WI38 (cell line): ENCODE measurements around the gene GPR18.

ENCODE experiments used
- H3K4me3 ChIP-seq: 2 replicates; pipeline ENCODE4 v1.5.1; 2011; ENCODE audit warnings: low read depth, mild to moderate bottlenecking, control low read depth, low read length
- CTCF ChIP-seq: IDR thresholded peaks from 2 replicates; pipeline ENCODE4 v1.5.1; 2012; ENCODE audit warnings: low read depth, mild to moderate bottlenecking, control low read depth, low read length

Gene GPR18

DNA sequence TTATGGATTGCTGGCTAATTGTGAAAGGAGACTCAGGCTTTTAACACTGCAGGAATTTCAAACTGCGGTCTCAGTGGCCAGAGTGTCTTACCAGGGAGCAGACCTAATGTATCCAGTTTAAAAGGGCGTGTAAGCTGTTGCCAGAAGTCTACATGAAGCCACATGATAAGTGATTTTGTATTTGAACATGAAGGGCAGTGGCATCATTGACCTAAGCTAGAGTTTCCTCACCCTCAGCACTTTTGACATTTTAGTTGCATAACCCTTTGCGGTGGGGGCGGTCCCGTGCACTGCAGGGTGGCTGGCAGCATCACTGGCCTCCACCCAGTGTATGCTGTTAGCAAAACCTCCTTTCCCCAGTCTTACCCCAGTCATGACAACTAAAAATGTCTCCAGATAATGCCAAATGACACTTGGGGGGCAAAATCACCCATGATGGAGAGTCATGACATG lies 23.7 kb upstream of the GPR18 start:
- no peak for TF ChIP-seq CTCF
- no peak overlapping the region for H3K4me3 ChIP-seq

- TF ChIP-seq CTCF: no peak
- no peak overlapping the region for H3K4me3 ChIP-seq
Observed at GRCh38 chr13:99280166-99280565, 22.0 kb upstream of the GPR18 start.

DNA sequence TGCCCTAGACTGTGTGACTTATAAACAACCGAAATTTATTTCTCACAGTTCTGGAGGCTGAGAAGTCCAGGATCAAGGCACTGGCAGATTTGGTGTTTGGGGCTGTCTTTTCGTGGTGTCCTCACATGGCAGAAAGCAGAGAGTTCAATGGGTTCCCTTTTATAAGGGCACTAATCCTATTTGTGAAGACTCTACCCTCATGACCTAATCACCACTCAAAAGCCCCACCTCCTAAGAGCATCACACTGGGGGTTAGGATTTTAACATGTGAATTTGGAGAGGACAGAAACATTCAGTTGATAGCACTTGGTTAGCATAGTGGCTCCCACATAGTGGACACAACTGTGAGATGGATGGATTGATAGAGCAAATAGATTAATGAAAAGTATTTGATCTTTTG lies 21.5 kb upstream of the GPR18 start:
- H3K4me3 ChIP-seq: no peak overlapping the region
- TF ChIP-seq CTCF: no peak

- no peak overlapping the region for H3K4me3 ChIP-seq
- no peak for TF ChIP-seq CTCF
Observed at GRCh38 chr13:99278843-99279242, 20.7 kb upstream of the GPR18 start.

DNA sequence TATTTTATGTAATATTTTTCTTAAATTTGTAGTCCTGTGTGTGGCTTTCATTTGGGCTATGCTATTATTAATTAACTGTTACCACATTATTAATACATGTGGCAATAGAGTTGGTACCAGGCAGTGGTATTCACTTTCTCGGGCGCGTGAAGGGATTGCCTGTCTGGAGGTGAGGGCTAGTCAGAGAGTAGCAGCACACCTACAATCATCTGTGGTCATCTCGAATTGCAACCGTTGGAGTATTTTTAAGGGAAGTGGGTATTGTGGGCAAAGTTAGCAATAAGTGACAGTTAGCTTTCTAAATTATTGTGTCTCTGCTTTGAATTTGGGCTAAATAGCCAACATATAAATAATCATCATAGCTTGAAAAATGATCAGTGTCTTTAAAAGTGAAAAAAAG lies 20.0 kb upstream of the GPR18 start:
- no peak for TF ChIP-seq CTCF
- no peak overlapping the region for H3K4me3 ChIP-seq

DNA sequence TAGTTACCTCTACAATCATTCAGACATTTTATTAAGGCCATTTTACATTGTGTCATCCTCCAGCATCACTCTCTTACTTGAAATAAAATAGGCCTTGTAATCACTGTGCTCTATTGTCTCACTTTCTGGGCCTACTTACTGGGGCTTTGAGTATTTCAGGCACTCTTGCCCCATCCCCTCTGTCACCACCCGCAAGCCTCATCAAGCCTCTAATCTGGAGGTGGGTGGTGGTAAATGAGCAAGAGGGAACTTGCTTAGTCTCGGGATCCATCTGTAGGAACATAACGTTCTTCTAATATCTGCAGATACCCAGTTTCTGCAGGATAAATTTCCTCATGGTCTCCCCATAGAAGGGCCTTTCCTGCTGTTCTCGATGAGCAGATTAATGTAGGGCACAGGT lies 19.4 kb upstream of the GPR18 start:
- TF ChIP-seq CTCF: no peak
- no peak overlapping the region for H3K4me3 ChIP-seq

DNA sequence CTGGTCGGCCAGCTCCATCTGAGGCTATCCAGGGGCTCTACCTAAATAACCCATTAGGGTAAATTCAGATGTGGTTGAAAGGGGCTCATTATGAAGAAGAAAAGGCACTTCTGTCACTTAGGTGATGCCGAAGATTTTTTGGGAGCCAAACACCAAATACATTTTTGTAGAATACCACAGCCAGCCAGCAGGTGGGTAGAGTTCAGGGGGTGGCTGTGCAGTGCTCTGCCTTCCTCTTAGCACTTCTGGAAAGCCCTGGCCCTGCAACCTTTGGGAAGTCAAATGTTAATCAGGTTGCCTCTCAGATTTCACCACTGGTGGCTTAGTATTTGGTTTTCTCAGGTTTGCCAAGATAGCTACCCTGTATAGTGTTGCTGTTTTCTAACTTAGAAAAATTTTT lies 18.5 kb upstream of the GPR18 start:
- TF ChIP-seq CTCF: no peak
- H3K4me3 ChIP-seq: no peak overlapping the region
